Skeletal muscle cell (primary cell): ENCODE data around the gene GPC4.
A peak's percentile ranks its signal among the peaks of the same experiment; 100 is the strongest.

ENCODE experiments used
- DNase-seq: peaks from one replicate; pipeline ENCODE4 v3.0.0-alpha.2; 2010; ENCODE audit warnings: low read depth
- H3K4me3 ChIP-seq: 2 replicates; pipeline ENCODE4 v1.5.1; 2011; ENCODE audit warnings: low read depth, mild to moderate bottlenecking, control low read depth, low read length, moderate library complexity

GPC4 gene

DNA sequence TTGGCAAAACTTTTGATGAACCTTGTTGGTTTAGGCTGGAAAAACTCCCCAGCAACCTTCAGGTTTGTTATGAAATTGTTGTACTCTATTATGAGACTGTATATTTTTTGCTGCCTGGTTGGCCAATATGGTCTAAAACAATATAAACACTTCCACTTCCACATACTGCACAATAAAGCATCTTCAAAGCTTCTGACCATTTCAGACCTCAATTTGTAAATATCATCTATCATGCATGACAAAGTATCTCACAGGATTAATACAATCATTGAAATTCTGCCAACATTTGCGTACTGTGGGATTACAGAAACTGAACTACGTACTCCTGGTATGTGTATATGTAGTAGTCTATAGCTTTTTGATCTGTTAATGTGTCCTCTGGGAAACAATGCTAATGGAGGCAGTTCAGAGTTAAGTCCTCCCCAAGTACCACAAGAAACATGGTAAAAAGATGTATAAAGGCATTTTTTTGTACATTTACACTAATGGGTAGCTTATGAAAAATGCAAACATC lies 40.4 kb downstream of the GPC4 start:
- no peak for DNase-seq

DNA sequence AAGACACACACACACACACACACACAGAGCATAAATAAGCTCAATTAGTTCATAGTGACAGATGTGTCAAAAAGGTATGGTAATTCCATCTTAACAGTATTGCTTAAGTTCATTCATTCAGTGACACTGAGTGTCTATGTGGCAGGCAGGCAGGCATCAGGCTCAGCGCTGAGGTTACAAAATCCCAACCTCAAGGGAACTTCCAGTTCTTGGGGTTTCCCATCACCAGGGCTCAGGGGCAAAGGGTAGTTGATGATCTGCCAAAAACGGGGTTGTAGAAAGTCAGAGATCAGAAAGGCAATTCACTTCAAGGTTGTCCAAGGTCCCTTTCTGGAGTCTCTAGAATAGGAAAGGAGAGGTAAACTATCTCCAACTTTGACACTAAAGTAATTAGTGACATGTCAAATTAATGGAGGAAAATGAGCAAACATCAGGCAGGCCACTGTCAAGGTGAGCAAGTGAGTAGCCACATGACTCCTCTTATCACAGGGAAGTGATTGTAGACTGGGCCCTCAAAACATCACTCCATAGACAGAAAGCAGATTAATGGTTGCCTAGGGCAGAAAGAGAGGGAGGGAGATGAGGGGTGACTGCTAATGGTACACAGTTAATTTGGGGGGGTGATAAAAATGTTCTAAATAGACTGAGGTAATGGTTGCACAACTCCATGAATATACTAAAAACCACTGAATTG lies 41.8 kb downstream of the GPC4 start:
- H3K4me3 ChIP-seq, result no peak overlapping the region
- DNase-seq, result no peak

More for the DNA sequence above, 40.4 kb downstream of the GPC4 start:
- H3K4me3 ChIP-seq, result no peak overlapping the region

DNA sequence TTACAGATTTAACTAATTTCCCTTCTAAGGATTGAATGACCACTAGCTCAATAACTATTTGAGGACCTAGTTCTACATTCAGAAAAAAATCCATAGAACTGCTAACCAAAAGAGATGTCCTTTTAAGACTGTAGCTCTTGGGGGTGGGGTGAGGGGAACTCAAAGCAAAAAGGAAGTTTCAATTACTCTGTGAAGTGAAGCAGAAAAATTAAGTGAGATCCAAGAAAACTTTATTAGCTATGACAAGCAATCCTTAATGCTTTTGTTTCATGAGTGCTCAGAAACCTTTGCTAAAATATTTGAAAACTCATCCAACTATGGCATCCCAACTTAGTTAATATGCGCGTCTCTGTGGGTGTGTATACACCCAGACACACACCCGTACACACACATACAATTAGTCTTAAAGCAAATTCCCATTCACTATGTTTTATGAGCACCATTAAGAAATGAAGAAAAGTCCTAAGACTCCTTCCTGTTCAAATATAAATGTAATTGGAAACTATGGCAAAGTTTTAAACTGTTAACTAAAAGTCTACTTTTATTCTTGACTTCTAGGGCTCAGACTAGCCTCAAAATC lies 44.5 kb downstream of the GPC4 start:
- no peak for DNase-seq
- no peak overlapping the region for H3K4me3 ChIP-seq

DNA sequence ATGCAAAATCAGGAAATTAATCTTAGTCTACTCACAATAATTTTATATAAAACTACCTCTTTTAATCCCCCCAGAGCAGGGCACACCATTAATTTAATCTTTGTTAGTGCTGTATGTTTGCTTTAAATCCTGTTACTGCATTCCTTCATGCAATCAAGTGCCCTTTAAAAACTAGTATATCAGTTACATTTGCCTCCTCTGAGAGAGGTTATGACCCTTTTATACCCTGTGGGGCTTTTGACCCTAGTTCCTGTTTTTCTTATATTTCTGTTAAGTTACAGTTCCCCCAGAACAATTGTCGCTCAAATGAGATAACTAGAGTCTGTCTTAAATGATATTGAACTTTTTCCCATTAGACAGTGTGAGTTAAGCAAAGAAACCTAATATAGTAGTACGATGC lies 46.2 kb downstream of the GPC4 start:
- no peak overlapping the region for H3K4me3 ChIP-seq
- DNase-seq, result no peak

DNA sequence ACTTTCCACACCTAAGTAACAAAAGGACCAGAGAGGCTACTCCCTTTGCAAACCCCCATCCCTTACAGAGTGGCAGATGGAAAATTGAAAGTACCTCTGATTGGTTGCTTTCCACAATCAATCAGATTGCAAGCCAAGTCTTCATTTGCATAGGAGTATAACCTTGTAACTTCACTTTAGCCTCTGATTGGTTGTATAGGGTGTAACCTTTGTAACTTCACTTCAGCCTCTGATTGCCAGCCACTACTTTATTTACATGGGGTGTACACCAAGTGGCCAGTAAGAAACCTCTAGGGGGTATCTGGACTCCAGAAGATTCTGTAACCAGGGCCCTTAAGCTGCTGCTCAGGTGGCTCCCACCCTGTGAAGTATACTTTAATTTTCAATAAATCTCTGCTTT lies 48.6 kb downstream of the GPC4 start:
- DNase-seq, result no peak
- no peak overlapping the region for H3K4me3 ChIP-seq

DNA sequence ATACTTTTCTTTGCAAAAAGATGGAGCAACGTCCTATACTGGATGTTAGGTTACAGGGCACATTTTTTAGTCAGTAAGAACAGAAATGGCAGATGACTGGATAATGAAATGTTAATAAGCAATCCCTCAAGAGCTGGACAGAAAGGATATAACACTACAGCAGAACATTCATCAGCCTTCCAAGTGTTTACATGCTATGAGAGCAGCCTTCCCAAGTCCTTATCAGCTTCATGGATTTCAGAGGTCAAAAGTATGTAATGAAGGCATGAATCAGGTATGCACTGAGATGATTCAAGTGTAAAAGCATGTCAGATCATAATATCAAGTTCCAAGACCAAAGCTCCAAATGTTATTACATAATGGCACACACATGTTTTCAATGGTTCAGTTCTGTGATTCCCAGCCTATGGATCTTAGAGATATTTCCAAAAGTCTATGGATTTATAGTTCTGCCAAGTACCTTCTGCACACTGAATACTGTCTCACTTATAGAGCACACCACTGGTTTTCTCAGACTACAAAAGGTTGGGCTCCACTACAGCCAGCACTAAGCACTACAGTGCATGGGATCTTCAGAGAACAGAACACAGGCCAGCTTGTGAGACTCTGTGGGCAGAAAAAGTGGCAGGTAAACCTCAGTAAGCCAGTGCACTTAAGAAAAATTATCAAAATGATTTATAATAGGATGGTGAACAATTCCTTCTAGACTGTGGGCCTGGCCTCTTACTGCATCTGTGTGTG lies 49.2 kb downstream of the GPC4 start:
- H3K4me3 ChIP-seq, result no peak overlapping the region
- no peak for DNase-seq

DNA sequence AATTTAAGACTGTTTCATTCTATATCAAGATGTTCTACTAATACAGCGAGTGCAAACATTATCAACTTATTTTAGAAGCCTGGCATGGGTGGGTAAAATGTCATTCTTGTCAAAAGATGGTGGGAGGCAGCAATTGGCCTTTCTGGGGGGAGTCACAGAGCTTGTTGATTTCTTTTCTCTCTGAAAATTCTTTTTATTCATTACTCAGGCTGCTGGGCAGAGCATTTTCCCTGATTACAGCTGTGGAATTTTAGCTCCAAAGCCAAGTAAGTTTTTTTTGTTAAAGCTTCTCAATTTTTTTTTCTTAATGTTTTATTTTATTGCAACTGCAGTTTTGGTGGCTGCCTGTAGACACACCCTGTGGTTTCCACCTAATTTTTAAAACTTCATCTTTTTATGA lies 50.4 kb downstream of the GPC4 start:
- no peak overlapping the region for H3K4me3 ChIP-seq
- DNase-seq, result no peak

DNA sequence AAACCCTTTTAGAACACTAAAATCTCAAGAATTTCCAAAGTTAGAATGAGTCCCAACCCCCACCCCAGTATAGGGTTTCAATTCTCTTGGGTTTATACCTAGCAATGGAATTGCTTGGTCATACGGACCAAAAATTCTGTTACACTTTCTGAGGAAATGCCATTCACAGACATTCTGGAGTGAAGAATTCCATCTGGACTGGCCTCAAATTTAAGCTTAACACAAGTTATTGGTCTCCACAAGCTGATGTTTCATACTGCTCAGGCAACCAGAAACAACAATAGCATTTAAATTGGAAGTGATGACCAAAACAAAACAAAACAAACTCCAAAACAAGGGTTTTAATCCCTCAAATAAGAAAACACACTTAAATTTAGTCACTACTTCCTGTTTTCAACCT lies 51.1 kb downstream of the GPC4 start:
- no peak for DNase-seq
- no peak overlapping the region for H3K4me3 ChIP-seq

DNA sequence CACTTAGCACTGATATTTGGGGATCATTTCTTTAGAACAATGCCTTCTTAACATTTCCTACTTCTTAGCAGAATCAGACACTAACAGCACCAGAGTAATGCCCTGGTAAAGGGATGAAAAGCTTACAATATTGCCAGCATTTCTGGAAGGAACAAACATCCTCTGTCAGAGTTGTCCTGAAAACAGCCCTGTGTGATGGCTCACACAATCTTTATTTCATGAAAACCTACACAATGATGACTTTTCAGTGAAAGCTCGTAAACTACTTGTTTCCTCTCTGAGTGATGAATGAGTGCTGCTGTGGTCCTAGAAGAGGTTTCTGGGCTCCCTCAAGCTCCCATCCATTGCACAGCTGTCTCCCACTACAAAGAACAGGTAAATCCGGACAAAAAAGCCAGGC lies 52.8 kb downstream of the GPC4 start:
- DNase-seq, result no peak
- H3K4me3 ChIP-seq, result no peak overlapping the region

DNA sequence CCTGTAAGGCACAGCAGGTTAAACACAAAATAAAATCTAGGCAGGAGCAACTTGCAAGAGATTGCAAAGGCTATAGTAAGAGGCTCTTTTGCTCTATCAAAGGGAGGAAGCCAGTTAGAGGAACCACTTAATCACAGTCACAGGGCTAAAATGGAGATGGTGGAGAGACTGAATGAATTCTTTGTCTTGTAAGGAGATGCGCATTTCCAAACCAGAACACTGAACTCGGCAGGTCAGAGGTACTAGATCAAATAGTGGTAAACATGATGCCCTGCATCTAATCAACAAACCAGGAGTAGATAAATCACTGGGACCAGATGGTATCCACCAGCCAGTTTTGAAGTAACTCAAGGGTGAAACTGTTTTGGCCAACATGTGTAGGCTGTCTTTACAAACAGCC lies 55.8 kb downstream of the GPC4 start:
- H3K4me3 ChIP-seq, result no peak overlapping the region
- no peak for DNase-seq

DNA sequence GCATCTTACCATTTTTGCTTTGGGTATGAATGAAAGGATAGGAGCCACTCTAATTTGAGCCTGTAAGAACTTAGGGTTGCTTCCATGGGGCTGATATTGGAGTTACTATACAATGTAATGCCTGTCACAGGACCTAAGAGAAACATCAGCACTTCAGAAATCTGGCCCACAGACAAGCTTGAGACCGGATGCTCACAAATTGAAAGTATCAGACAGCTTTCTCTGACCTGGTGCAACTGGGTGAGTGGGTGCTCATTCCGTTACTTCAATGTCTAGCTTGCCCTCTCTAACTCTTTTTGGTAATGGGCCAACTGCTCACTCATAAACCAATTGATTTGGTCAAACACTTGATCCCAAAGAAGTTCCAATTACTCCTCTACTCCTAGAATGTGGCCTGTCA lies 62.1 kb downstream of the GPC4 start:
- no peak overlapping the region for H3K4me3 ChIP-seq
- no peak for DNase-seq

DNA sequence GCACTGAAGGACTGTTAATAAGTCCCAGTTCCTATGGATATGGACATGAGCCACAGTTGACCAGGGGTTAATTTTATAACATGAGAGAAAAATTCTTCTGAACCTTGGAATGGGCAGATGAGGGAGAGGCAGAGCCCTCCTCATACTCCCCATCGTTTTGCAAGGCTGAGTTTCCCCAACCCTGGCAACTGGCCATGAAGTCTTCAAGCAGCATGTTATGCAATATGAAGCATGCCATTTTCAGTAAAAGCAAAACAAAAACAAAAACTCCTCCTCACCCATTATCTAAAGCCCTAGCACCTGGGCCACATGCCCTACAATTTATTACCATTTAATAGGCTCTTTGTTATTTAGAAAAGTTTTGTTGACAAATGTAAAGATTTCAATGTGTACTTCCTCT lies 64.5 kb downstream of the GPC4 start:
- H3K4me3 ChIP-seq, result no peak overlapping the region
- DNase-seq, result peak; percentile 21

DNA sequence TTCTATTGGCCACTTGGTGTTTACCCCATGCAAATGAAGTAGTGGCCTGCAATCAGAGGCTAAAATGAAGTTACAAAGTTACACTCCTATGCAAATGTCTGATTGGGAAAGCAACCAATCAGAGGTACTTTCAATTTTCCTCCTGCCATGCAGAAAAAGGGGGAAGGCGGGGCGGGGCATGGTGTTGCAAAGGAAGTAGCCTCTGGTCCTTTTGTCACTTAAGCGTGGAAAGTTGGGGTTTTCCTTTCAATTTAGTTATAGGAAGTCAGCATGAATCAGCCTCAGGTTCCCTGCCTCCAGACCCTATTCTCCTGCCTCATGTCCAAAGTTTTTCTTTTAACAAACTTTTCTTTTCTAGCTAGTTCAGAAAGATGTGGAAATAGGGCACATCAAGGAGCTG lies 69.3 kb downstream of the GPC4 start:
- no peak for DNase-seq
- H3K4me3 ChIP-seq, result no peak overlapping the region

DNA sequence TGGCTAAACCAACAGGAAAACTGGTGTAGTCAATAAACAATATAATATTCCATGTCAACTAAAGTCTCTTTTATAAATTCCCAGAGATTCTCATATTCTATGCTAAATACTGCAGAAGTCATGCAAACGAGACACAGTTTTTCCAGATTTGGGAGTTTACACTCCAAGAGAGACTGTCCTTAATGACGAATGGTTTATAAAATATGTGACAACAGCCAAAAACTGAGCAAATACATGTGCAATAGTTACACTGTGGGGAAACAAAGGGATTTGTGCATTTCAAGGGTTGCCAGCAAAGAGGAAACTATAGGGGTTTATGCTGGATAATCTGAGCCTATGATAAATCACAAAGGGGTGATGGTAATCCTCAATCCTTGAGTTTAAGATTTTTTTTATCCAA lies 75.7 kb downstream of the GPC4 start:
- H3K4me3 ChIP-seq, result no peak overlapping the region
- DNase-seq, result no peak

DNA sequence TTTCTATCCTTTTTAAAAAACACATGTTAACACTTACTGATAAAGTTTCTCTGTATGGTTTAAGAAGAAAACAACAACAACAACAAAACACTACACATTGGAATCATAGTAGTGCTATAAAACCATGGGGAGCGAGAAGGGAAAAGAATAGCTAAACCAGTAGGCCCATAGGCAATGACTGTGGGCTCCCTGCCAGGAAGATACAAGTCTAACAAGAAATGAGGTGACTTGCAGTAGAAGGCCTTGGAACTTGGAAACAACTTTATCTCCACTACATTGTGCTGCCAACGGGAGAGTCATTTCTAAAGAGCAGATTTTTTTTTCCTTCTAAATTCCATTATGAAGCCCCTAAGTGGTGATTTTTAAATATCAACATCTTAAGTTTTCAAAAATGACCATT lies 78.0 kb downstream of the GPC4 start:
- no peak for DNase-seq
- H3K4me3 ChIP-seq, result no peak overlapping the region

DNA sequence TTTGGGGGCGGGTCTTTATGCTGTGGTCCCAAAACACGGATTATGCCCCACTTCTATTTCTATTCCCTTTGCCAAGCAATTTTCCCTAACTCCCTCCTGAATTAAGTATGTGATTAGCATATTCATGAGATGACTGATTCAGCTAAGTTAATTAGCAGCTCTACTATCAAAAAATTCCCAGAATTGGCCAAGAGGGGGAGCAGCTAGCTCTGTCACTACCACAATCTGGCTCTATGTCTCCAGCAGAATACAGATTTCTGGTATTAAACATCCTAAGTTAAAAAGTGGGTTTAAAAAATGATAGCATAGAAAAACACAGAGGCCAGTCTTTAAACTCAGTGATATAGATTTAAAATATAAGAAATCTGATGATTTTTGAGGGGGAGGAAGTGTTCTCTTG lies 80.3 kb downstream of the GPC4 start:
- no peak overlapping the region for H3K4me3 ChIP-seq
- DNase-seq, result peak; percentile 3

DNA sequence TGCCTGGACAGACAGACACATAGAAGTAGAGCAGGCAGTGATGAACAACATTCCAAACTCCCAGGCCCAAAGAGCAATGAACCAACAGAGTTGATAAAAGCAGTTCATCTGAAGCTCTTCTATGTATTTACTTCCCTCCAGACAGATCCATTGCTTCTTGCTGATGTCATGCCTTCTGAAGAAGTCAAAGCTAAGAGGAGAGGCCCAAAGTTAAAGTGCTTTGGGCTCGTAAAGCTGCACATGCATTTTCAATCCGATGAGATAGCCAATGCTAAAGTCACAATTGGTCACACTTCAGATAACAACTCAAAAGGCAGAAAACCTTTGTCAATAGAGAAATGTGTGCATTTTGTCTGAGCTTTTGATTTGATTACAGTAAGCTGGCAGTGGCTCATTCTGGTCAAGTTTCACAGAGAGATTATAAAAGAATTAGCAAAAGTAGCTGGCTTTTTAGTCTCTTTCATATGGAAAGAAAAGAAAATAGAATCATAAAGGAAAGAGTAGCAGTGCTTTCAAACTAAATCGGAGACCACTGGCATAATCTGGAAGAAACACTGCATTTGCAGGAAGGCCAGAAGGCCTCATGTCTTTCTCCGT lies 82.0 kb downstream of the GPC4 start:
- no peak overlapping the region for H3K4me3 ChIP-seq
- no peak for DNase-seq

DNA sequence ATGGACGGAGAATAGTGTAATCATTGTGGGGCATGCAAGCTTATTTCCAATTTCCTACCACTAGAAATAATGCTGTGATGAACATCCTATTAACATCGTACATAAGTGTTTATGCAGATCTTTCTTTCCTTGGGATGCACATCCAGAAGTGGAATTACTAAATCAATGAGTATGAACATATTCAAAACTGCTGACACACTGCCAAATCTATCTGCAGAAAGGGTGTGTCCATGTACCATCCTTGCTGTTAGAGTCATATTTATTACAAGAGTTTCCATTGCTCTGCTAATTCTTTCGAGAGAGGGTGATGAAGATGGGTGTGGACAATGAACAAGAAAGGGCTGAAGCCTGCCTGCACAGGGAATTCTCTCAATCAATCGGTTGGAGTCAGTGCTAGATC lies 82.6 kb downstream of the GPC4 start:
- DNase-seq, result no peak
- H3K4me3 ChIP-seq, result no peak overlapping the region

DNA sequence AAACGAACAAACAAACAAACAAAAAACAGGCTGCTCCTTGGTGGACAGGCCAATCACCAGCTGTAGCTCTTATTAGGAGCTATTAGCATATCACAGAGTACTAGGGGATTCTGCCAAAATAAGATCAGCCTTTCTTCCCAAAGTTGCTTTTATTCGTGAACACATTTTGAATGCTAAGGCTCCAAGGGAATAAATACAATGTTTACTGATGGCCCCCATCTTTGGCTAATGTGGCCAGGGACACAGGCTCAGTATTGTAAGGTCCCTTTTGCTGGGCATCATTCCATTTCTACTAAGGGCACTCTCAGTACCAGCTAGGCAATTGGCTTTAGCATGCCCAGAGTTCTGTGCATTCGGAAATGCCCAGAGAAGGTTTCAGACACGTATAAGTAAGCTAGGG lies 84.3 kb downstream of the GPC4 start:
- no peak overlapping the region for H3K4me3 ChIP-seq
- no peak for DNase-seq

DNA sequence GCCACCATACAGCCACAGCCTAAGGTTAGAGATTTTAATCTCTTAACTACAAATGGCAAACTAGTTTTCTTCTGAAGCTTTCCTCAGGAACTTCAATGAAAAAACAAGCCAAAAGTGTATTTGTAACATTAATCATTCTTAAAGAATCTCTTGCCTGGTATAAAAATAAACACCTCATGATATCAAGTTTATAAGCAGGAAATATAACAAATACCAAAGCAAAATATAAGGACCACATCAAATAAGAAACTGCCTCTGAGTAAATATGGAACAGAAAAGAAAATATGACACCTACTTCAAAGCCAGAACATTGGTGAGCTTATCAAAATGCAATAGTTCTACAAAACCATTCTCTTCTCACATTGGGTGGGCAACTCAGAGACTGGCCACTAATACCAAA lies 89.9 kb downstream of the GPC4 start:
- no peak for DNase-seq
- H3K4me3 ChIP-seq, result no peak overlapping the region
